ENCODE results near the gene ZFPL1.

ZFPL1 gene

DNA sequence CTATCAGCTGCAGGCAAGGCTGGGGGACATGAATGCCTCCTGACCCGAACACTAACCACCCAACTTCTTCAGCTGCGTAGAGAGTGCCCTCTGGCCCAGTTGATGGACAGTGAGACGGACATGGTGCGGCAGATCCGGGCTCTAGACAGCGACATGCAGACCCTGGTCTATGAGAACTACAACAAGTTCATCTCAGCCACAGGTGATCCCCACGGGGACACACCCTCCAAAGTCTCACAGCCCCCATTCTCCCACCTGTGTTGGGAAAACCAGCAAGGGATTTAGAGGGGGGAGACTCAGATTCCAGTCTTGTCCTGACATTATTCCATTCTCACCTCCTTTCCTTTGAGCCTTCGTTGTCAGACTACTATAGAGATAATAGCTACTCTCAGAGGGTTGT lies 12.9 kb downstream of the ZFPL1 start:
- no peak for DNase-seq

DNA sequence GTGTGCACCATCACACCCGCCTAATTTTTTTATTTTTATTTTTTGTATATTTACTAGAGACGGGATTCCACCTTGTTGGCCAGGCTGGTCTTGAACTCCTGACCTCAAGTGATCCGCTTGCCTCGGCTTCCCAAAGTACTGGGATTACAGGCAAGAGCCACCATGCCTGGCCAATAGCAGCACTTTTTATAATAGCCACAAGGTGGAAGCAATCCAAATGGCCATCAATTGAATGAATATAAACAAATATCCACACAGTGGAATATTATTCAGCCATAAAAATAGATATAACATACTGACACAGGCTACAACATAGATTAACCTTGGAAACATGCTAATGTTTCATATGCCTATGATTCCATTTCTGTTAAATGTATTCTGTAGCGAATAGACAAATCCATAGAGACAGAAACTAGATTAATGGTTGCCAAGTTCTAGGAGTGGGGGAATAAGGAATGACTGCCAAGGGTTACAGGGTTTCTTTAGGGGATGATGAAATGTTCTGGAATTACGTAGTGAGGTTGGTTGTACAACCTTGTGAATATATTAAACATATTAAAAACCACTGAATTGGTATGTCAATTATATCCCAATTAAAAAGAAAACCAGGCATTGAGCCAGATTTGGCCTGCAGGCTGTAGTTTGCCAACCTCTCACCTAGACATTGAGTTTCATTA lies 16.8 kb downstream of the ZFPL1 start:
- no peak for DNase-seq

GRCh38 chr11:65102142-65103095 lies 18.4 kb downstream of the ZFPL1 start:
- DNase-seq = no peak

- DNase-seq = no peak
Measured at GRCh38 chr11:65103476-65103875, 19.5 kb downstream of the ZFPL1 start.

GRCh38 chr11:65104628-65105027 lies 20.6 kb downstream of the ZFPL1 start:
- no peak for DNase-seq

DNA sequence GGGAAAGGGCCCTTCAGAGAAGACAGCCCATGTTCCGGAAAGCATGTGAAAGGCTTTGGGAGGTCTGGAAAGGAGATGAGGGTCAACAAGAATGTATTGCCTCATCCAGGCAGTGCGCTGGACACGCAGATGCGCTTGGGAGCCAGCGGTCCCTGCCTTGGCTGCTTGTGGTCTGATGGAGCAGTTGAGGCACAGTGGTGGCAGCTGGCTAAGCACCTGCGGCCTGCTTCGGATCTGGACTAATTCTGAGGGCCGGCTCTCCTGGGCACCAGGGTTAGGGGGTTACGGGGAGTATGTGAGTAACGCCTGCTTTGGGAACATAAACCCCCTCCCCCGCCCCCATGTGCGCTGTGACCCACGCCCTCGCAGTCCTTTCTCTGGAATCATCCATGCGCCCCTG lies 23.1 kb downstream of the ZFPL1 start:
- no peak for DNase-seq

DNA sequence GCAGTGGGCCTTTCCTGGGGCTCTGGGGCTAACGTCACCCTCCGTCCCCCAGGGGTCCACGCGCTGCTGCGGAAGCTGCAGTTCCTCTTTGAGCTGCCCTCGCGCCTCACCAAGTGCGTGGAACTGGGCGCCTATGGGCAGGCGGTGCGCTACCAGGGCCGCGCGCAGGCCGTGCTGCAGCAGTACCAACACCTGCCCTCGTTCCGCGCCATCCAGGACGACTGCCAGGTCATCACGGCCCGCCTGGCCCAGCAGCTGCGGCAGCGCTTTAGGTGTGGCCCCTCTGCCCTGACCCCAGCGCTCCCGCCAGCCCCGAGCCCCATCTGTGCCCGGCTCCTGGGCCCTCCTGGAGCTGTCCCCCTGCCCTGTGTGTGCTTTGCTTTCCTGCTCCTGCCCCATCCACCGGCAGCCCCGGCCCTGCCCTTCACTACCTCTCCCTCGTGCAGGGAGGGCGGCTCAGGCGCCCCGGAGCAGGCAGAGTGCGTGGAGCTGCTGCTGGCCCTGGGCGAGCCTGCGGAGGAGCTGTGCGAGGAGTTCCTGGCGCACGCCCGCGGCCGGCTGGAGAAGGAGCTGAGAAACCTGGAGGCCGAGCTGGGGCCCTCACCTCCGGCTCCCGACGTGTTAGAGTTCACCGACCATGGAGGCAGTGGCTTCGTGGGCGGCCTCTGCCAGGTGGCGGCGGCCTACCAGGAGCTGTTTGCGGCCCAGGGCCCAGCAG lies 23.9 kb downstream of the ZFPL1 start:
- DNase-seq = no peak

GRCh38 chr11:65108469-65109123 lies 24.6 kb downstream of the ZFPL1 start:
- no peak for DNase-seq

- no peak for DNase-seq
Measured at GRCh38 chr11:65109231-65110198, 25.5 kb downstream of the ZFPL1 start.

DNA sequence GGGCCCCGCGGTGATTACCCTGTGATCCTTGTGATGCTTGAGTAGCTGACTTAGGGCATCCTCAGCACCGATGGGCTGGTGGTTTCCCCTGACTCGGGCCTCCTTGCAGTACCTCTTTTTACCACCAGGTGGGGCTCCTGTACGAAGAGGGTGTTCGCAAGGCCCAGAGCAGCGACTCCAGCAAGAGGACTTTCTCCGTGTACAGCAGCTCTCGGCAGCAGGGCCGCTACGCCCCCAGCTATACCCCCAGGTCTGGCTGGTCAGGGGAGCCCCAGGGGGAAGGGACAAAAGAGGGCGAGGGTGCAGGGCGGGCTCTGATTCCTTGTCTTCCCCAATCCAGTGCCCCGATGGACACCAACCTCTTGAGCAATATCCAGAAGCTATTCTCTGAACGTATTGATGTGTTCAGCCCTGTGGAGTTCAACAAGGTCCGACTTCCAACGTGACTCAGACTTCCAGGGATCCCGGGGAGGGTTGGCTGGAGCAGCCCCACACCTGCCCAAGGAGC lies 26.4 kb downstream of the ZFPL1 start:
- DNase-seq = peak; percentile 95

- no peak for DNase-seq
Measured at GRCh38 chr11:65111159-65111743, 27.2 kb downstream of the ZFPL1 start.

DNA sequence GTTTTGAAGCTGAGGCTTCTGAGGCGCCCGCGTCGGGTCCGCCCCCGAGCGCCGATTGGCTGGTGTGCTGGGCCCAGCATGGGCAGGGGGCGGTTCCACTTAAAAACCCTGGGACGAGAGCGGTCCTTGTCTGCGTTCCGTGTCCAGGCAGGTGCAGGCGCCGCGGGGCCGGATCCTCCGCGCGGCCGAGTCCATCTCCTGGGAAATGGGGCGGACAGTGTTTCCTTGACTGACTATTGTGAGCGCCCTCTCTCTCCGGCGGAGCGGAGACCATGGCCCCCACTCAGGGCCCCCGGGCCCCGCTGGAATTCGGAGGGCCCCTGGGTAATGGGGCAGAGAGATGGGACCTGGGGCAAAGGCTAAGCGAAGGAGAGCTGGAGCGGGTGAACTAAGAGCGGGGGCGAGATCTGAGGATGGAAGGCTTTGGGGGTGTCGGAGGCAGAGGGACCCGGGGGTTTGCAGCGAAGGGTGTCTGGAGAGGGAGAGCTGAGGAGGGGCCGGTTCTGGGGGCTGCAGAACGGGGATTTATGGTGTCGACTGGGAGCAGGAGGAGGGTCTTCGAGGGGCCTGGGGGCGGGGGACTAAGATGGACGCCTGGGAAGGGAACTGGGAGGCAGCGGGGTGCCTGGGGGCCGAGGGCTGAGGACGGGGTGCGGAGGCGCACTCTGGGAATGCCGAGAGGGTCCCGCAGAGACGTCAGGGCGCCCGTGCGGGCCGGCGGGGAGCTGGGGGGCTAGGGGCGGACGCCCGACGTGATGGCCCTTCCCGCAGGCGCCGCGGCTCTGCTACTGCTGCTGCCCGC lies 27.9 kb downstream of the ZFPL1 start, which contains the start of gene TM7SF2:
TM7SF2 (plus strand) TSS at position 129 of the 802 bp plus-strand sequence; CDS start at position 273, 144 bp downstream.
- peak; percentile 95 for DNase-seq

GRCh38 chr11:65112546-65113360 lies 28.7 kb downstream of the ZFPL1 start:
- peak; percentile 78 for DNase-seq

GRCh38 chr11:65113361-65113756 lies 29.3 kb downstream of the ZFPL1 start:
- no peak for DNase-seq

GRCh38 chr11:65113839-65114238 lies 29.8 kb downstream of the ZFPL1 start:
- no peak for DNase-seq

DNA sequence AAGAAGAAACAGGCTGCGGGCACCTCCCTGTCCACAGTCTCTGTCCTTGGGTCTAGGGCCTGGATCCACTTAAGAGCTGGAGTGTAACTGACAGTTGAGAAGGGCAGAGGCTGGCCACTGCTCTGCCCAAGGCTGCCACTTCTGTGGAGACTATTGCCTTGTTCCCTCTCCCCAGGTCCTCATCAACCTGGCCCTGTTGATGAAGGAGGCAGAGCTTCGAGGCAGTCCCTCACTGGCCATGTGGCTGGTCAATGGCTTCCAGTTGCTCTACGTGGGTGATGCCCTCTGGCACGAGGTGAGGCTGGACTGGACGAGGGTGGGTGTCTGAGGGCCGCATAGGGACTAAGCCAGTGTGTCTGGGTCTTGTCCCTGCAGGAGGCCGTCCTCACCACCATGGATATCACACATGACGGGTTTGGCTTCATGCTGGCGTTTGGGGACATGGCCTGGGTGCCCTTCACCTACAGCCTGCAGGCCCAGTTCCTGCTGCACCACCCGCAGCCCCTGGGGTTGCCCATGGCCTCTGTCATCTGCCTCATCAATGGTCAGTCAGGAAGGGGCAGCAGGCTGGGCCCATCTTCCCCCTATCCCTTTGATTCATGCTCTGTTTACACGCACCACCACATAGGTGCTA lies 30.6 kb downstream of the ZFPL1 start:
- no peak for DNase-seq

GRCh38 chr11:65115361-65116082 lies 31.5 kb downstream of the ZFPL1 start:
- no peak for DNase-seq

Measured in activated naive CD4-positive, alpha-beta T cell treated with anti-CD3 and anti-CD28 coated beads, Interleukin-2, amount 50 U/mL, for 16 hours (primary cell).